Measurements from ENCODE around the gene PLXNA4.

- TF ChIP-seq CTCF (IDR thresholded peaks at IDR 0.05; ENCODE audit: insufficient read depth, low read depth, low read length) (no peak), EZH2 (IDR thresholded peaks at IDR 0.05; ENCODE audit: insufficient read depth, low read length) (no peak)
These were observed 454.3 kb downstream of the PLXNA4 start for GRCh38 chr7:132121987-132122386.

Measured in astrocyte (in vitro differentiated cells and primary cell).